ENCODE data around the gene ROS1.

The ROS1 gene

GRCh38 chr6:117267054-117267347, 158.7 kb downstream of the ROS1 start:
- DNase-seq (ENCODE audit: extremely low read depth, low read depth) = no peak
- no peak for TF ChIP-seq CTCF (IDR thresholded peaks at IDR 0.05; ENCODE audit: low read depth, low read length, missing control alignments)
- no peak overlapping the region for H3K4me3 ChIP-seq (replicated peaks; ENCODE audit: low read depth, low read length)

- no peak overlapping the region for H3K4me3 ChIP-seq (replicated peaks; ENCODE audit: low read depth, low read length)
- no peak for TF ChIP-seq CTCF (IDR thresholded peaks at IDR 0.05; ENCODE audit: low read depth, low read length, missing control alignments)
- no peak for DNase-seq (ENCODE audit: extremely low read depth, low read depth)
Observed at GRCh38 chr6:117266257-117267053, 159.3 kb downstream of the ROS1 start.

GRCh38 chr6:117265410-117266256, 160.1 kb downstream of the ROS1 start, which contains the start of gene VGLL2:
TSS of gene VGLL2 (plus strand) at chr6:117265558. CDS start at chr6:117265764, 206 bp downstream.
- no peak for DNase-seq (ENCODE audit: extremely low read depth, low read depth)

GRCh38 chr6:117264692-117265409, 160.9 kb downstream of the ROS1 start:
- H3K4me3 ChIP-seq (replicated peaks; ENCODE audit: low read depth, low read length) = peak overlapping the region; percentile 12; the same call in 1 of the 2 replicates
- no peak for TF ChIP-seq CTCF (IDR thresholded peaks at IDR 0.05; ENCODE audit: low read depth, low read length, missing control alignments)
- DNase-seq (ENCODE audit: extremely low read depth, low read depth) = no peak

More at GRCh38 chr6:117265410-117266256, 160.1 kb downstream of the ROS1 start, which contains the start of gene VGLL2:
- H3K4me3 ChIP-seq (replicated peaks; ENCODE audit: low read depth, low read length) = peak within 1 kb of the TSS; percentile 12; the same call in 1 of the 2 replicates
- TF ChIP-seq CTCF (IDR thresholded peaks at IDR 0.05; ENCODE audit: low read depth, low read length, missing control alignments) = no peak

GRCh38 chr6:117264369-117264691, 161.4 kb downstream of the ROS1 start:
- no peak for TF ChIP-seq CTCF (IDR thresholded peaks at IDR 0.05; ENCODE audit: low read depth, low read length, missing control alignments)
- H3K4me3 ChIP-seq (replicated peaks; ENCODE audit: low read depth, low read length) = no peak overlapping the region
- DNase-seq (ENCODE audit: extremely low read depth, low read depth) = no peak

- DNase-seq (ENCODE audit: extremely low read depth, low read depth) = no peak
- no peak overlapping the region for H3K4me3 ChIP-seq (replicated peaks; ENCODE audit: low read depth, low read length)
- TF ChIP-seq CTCF (IDR thresholded peaks at IDR 0.05; ENCODE audit: low read depth, low read length, missing control alignments) = no peak
Observed at GRCh38 chr6:117263353-117263927, 162.3 kb downstream of the ROS1 start.

Data from HFF-Myc (cell line).